IPS-18c (cell line): Measurements from ENCODE around the gene ZNF865.
A peak's percentile ranks its signal among the peaks of the same experiment; 100 is the strongest.

Source experiments
- H3K4me3 ChIP-seq: 2 replicates; pipeline ENCODE4 v1.7.0; 2013; ENCODE audit warnings: low read depth, mild to moderate bottlenecking, low read length, moderate library complexity; ENCODE audit not compliant: insufficient read depth
- H3K9me3 ChIP-seq: one replicate; pipeline ENCODE4 v1.6.1; 2013; ENCODE audit warnings: mild to moderate bottlenecking, low read length, moderate library complexity; ENCODE audit not compliant: control insufficient read depth, insufficient read depth

The ZNF865 gene

GRCh38 chr19:55635334-55635717 is 29.9 kb downstream of the ZNF865 start:
- Histone ChIP-seq H3K9me3 (peaks cover 5% of the 10 kb centered on the region), H3K4me3 (peak overlapping the region; percentile 95)

DNA sequence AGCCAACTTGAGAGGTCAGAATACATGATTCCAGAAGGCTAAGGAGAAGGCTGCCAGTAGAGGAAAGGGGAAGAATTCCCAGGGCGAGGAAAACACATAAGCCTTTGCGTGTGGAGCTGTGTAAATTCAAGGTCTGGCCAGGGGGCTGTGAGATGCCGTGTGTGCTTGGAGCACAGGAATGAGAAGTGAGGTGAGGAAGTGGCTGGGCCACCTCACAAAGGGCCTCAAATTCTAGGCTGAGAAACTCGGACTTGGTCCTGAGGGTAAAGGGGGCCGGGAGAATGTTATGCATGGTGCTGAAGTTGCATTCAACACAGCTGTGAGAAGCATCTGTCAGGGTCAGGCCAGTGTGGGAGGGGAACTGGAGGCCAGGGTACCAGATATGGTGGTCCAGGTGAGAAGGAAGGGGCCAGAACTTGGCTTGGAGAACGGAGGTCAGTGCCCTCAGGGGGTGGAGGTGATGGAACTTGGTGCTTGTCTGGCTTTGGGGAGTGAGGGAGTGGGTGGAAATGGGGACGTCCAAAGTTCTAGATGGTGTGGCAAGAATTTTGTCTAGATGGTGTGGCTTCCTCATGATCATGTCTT is 30.5 kb downstream of the ZNF865 start:
- H3K4me3 ChIP-seq, result peak overlapping the region; percentile 95
- H3K9me3 ChIP-seq, result peaks cover 9% of the 10 kb centered on the region

GRCh38 chr19:55636723-55637122 is 31.3 kb downstream of the ZNF865 start:
- no peak overlapping the region for H3K4me3 ChIP-seq
- peaks cover 9% of the 10 kb centered on the region for H3K9me3 ChIP-seq

DNA sequence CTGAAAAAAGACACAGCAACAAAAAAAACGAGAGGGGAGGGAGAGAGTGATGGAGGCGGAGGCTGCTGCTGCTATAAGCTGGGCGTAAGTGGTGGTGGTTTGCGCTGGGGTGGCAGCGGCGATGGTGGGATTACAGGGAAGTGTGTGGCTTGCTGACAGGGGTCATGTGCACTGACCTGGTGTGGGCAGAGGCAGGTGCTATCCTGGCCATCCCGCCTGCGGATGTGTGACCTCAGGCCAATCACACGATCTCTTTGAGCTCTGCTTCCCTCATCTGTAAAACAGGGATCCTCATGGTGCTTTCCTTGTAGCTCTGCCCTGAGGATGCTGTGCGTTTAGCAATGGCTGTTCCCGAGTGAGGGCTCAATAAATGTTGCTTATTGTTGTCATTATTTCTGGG is 32.1 kb downstream of the ZNF865 start:
- Histone ChIP-seq H3K4me3 (no peak overlapping the region), H3K9me3 (peaks cover 9% of the 10 kb centered on the region)

- H3K4me3 ChIP-seq, result no peak overlapping the region
- peaks cover 9% of the 10 kb centered on the region for H3K9me3 ChIP-seq
These were observed 33.5 kb downstream of the ZNF865 start for GRCh38 chr19:55638864-55639359.

GRCh38 chr19:55640043-55640576 is 34.7 kb downstream of the ZNF865 start:
- Histone ChIP-seq H3K9me3 (peaks cover 9% of the 10 kb centered on the region), H3K4me3 (peak overlapping the region; percentile 64; the same call in 1 of the 2 replicates)

GRCh38 chr19:55640577-55641425 is 35.4 kb downstream of the ZNF865 start, which contains the start of gene ZNF580:
TSS of gene ZNF580 (plus strand) at chr19:55641002. CDS start at chr19:55642509, 1,507 bp downstream.
- Histone ChIP-seq H3K9me3 (peaks cover 9% of the 10 kb centered on the region), H3K4me3 (peak within 1 kb of the TSS; percentile 64)

DNA sequence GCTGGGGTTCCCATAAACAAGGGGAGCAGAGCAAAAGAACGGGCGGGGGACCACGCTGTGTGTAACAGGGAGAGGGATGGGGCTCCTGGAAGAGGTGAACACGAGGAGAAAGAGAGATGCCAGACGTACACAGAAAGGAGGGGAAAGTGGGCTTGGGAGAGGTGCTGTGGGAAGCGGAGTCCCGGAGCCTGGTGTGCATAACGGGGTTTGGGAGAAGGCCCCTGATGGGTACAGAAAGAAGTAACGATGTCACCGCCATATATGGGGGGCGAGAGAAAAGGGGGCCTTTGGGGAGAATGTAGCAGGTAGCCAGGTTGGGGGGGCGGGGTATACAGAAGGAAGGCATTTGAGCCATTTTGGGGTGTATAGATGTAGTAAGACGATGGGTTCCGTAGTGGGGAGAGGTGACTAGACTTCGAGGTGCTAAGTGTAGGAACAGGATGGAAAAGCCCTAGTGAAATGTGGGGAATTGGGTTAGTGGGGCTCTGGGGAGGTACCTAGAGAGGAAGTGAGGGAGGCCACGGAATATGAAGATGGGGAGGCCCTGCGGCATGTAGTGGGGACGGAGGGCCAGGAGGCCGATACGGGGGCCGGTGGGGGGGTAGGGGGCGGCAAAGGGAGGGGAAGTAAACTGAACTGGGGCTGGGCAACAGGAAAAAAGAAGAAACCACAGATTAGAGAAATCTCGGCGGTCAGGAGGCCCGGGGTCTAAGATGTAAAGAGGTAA is 36.1 kb downstream of the ZNF865 start:
- Histone ChIP-seq H3K9me3 (peaks cover 9% of the 10 kb centered on the region), H3K4me3 (peak overlapping the region; percentile 64)

DNA sequence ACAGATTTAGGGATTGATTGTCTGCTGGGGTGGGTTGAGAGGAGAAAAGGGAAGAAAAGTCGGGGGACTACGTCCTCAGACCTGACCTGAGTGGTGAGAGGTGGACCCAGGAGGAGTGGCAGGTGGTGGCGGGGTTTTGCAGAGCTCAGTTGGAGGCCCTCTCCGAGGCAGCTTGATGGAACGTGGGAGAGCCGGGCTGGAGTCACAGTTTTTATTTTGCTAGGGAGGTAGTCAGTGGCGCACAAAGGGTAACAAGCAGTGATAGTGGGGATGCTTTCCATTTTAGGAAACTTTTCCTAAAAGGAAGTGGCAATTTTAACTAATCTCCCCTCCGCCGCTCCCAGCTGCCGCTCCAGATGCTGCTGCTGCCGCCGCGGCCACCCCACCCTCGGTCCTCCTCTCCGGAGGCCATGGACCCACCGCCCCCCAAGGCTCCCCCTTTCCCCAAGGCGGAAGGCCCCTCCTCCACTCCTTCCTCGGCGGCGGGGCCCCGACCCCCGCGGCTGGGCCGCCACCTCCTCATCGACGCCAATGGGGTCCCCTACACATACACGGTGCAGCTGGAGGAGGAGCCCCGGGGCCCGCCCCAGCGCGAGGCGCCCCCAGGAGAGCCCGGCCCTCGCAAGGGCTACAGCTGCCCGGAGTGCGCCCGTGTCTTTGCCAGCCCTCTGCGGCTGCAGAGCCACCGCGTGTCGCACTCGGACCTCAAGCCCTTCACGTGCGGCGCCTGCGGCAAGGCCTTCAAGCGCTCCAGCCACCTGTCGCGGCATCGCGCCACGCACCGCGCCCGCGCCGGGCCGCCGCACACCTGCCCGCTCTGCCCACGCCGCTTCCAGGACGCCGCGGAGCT is 36.9 kb downstream of the ZNF865 start:
- H3K9me3 ChIP-seq, result peaks cover 9% of the 10 kb centered on the region
- peak overlapping the region; percentile 64 for H3K4me3 ChIP-seq

DNA sequence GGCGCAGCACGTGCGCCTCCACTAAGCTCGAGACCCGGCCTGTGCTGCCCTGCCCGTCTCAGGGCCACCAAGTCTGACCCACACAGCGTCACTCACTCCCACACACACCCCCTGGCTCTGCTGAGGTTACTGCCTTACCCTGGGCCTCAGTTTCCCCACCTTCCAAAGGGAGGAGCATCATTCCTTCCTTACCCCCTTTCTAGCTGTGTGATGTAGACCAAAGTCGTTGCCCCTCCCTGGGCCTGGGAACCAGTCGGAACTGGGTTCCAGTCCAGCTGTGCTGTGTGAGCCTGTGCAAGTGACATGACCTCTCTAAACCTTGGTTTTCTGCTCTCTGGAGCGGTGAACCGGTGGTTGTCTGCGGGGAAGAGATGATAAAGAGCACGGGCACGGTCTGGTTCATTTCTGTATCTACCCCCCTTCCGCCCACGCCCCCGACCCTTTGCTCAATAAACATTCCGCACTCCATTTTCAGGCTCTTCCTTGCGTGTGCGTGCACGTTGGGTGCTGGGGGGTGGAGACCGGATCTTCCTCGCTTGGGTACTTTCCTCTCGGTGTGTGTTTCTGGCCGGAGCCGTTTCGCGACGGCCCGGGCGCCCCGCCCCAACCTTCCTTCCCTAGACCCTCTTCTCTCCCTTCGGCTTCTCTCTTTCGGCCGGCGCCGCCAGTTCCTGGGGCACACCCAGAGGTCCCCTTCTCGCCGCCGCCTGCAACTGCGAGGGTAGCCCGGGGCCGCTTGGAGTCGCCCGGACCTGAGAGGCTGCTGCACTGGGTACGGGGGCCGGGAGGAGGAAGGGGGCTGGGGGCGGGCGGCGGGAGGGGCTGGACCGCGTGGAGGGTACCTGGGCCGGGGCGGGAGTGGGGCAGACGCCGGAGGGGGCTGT is 37.8 kb downstream of the ZNF865 start, which contains the start of gene ZNF581:
TSS of gene ZNF581 (plus strand) at position 647 of the 884 bp plus-strand sequence. CDS start 923 bp downstream, outside the sequence.
- Histone ChIP-seq H3K9me3 (peaks cover 9% of the 10 kb centered on the region), H3K4me3 (peak within 1 kb of the TSS; percentile 64)

DNA sequence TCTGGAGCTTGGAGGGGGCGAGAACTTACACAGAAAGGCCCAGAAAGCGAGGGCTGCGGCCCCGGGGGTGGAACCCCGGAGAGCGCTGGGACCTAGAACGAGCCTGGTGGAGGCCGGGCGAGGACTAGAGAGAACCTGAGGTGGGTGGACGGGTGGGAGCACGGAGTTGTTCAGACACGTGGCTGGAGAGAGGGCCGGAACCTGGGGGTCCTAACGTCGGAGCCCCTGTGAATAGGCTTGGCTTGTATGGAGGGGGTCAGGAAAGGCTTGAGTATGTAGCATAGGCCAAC is 38.4 kb downstream of the ZNF865 start:
- Histone ChIP-seq H3K9me3 (peaks cover 8% of the 10 kb centered on the region), H3K4me3 (peak overlapping the region; percentile 64)

DNA sequence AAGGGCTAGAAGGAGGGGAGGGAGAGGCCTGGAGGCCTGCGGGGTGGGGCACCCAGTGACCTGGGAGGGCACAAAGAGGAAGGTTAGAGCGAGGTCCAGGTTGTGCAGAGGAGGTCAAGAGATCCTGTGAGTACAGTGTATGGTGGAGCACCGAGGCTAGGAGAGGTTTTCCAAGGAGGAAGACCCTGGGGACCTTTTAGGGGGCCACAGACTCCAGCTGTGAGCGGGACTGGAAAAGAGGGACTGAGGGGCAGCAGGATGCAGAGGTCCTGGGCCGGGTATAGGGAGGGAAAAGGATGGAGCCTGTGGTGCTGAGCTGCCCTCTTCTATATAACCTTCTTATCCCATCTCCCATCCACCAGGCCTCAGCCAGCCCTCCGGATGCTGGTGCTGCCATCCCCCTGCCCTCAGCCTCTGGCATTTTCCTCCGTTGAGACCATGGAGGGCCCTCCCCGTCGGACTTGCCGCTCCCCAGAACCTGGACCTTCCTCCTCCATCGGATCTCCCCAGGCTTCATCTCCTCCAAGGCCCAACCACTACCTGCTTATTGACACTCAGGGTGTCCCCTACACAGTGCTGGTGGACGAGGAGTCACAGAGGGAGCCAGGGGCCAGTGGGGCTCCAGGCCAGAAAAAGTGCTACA is 38.9 kb downstream of the ZNF865 start:
- H3K9me3 ChIP-seq, result peaks cover 7% of the 10 kb centered on the region
- H3K4me3 ChIP-seq, result peak overlapping the region; percentile 64

GRCh38 chr19:55644842-55645511 is 39.5 kb downstream of the ZNF865 start:
- H3K9me3 ChIP-seq, result peaks cover 7% of the 10 kb centered on the region
- peak overlapping the region; percentile 64 for H3K4me3 ChIP-seq

GRCh38 chr19:55645512-55645881 is 40.0 kb downstream of the ZNF865 start:
- Histone ChIP-seq H3K9me3 (peaks cover 2% of the 10 kb centered on the region), H3K4me3 (no peak overlapping the region)
